HUES64 (cell line): ENCODE measurements around the gene COBL.

Source experiments
- H3K27ac ChIP-seq: 2 replicates; pipeline ENCODE4 v1.7.0; 2013; ENCODE audit warnings: low read depth, low read length, inconsistent platforms
- H3K27me3 ChIP-seq: 2 replicates; pipeline ENCODE4 v1.6.1; 2013; ENCODE audit warnings: mild to moderate bottlenecking, low read length; ENCODE audit not compliant: insufficient read depth
- H3K36me3 ChIP-seq: 2 replicates; pipeline ENCODE4 v1.6.1; 2013; ENCODE audit warnings: mild to moderate bottlenecking, low read length; ENCODE audit not compliant: insufficient read depth
- H3K4me1 ChIP-seq: 2 replicates; pipeline ENCODE4 v1.6.1; 2013; ENCODE audit warnings: mild to moderate bottlenecking, low read length, moderate library complexity; ENCODE audit not compliant: insufficient read depth
- H3K4me3 ChIP-seq: 2 replicates; pipeline ENCODE4 v1.5.1; 2013; ENCODE audit warnings: mild to moderate bottlenecking, low read length, moderate library complexity
- H3K9ac ChIP-seq: 2 replicates; pipeline ENCODE4 v1.6.1; 2013; ENCODE audit warnings: mild to moderate bottlenecking, low read depth, low read length
- H3K9me3 ChIP-seq: 2 replicates; pipeline ENCODE4 v1.6.1; 2013; ENCODE audit warnings: low read depth, low read length; ENCODE audit not compliant: insufficient read depth
- WGBS: fragments of 150-250, 120-280 bp; methylation state at CpG from one replicate; pipeline ENCODE4 v1.1.7; 2013; ENCODE audit warnings: missing lambda C conversion rate; 5-methylcytosine and 5-hydroxymethylcytosine counted together

Gene COBL

GRCh38 chr7:51138123-51139085 is 178.2 kb downstream of the COBL start:
- peaks cover 13% of the 10 kb centered on the region; the same call in 1 of the 2 replicates for H3K4me1 ChIP-seq
- peaks cover 24% of the 10 kb centered on the region for H3K36me3 ChIP-seq
- no peak overlapping the region for H3K27ac ChIP-seq
- H3K9me3 ChIP-seq = no peaks in the 10 kb centered on the region
- 92% methylated on average over 10 of the region's 10 CpGs for WGBS
- no peak overlapping the region for H3K4me3 ChIP-seq
- no peak overlapping the region for H3K9ac ChIP-seq
- H3K27me3 ChIP-seq = no peaks in the 10 kb centered on the region

GRCh38 chr7:51135576-51135975 is 181.0 kb downstream of the COBL start:
- no peaks in the 10 kb centered on the region; the same call in 1 of the 2 replicates for H3K4me1 ChIP-seq
- H3K36me3 ChIP-seq = peaks cover 37% of the 10 kb centered on the region
- WGBS = 95% methylated on average over 2 of the region's 2 CpGs
- no peak overlapping the region for H3K9ac ChIP-seq
- H3K9me3 ChIP-seq = 0 out of 2 replicates have a peak, but pooled peaks cover 3% of the 10 kb centered on the region
- H3K4me3 ChIP-seq = no peak overlapping the region
- H3K27ac ChIP-seq = no peak overlapping the region
- no peaks in the 10 kb centered on the region for H3K27me3 ChIP-seq

GRCh38 chr7:51134013-51134441 is 182.6 kb downstream of the COBL start:
- Histone ChIP-seq H3K4me1 (peaks cover 4% of the 10 kb centered on the region; the same call in 1 of the 2 replicates), H3K27ac (no peak overlapping the region), H3K27me3 (no peaks in the 10 kb centered on the region), H3K9me3 (0 out of 2 replicates have a peak, but pooled peaks cover 3% of the 10 kb centered on the region), H3K36me3 (peaks cover 37% of the 10 kb centered on the region), H3K4me3 (no peak overlapping the region), H3K9ac (no peak overlapping the region)
- 99% methylated on average over 4 of the region's 4 CpGs for WGBS

- 93% methylated on average over 3 of the region's 3 CpGs for WGBS
- peaks cover 4% of the 10 kb centered on the region; the same call in 1 of the 2 replicates for H3K4me1 ChIP-seq
- peaks cover 37% of the 10 kb centered on the region for H3K36me3 ChIP-seq
- no peak overlapping the region for H3K27ac ChIP-seq
- no peaks in the 10 kb centered on the region for H3K27me3 ChIP-seq
- no peak overlapping the region for H3K4me3 ChIP-seq
- no peak overlapping the region for H3K9ac ChIP-seq
- H3K9me3 ChIP-seq = 0 out of 2 replicates have a peak, but pooled peaks cover 3% of the 10 kb centered on the region
Measured at GRCh38 chr7:51132661-51133060, 183.9 kb downstream of the COBL start.

- H3K9me3 ChIP-seq = 0 out of 2 replicates have a peak, but pooled peaks cover 3% of the 10 kb centered on the region
- no peaks in the 10 kb centered on the region for H3K27me3 ChIP-seq
- H3K4me3 ChIP-seq = no peak overlapping the region
- WGBS = 85% methylated on average over 8 of the region's 8 CpGs
- H3K4me1 ChIP-seq = peaks cover 4% of the 10 kb centered on the region; the same call in 1 of the 2 replicates
- H3K27ac ChIP-seq = no peak overlapping the region
- no peak overlapping the region for H3K9ac ChIP-seq
- peaks cover 25% of the 10 kb centered on the region for H3K36me3 ChIP-seq
Measured at GRCh38 chr7:51129527-51130472, 186.8 kb downstream of the COBL start.

GRCh38 chr7:51128545-51129435 is 187.8 kb downstream of the COBL start:
- H3K4me3 ChIP-seq = no peak overlapping the region
- H3K9ac ChIP-seq = no peak overlapping the region
- H3K9me3 ChIP-seq = 0 out of 2 replicates have a peak, but pooled peaks cover 3% of the 10 kb centered on the region
- H3K36me3 ChIP-seq = peaks cover 16% of the 10 kb centered on the region
- H3K4me1 ChIP-seq = peaks cover 4% of the 10 kb centered on the region; the same call in 1 of the 2 replicates
- 94% methylated on average over 16 of the region's 16 CpGs for WGBS
- no peak overlapping the region for H3K27ac ChIP-seq
- H3K27me3 ChIP-seq = no peaks in the 10 kb centered on the region

- Histone ChIP-seq H3K9ac (no peak overlapping the region), H3K4me3 (no peak overlapping the region), H3K36me3 (peaks cover 5% of the 10 kb centered on the region; the same call in 1 of the 2 replicates), H3K27ac (no peak overlapping the region), H3K4me1 (peaks cover 4% of the 10 kb centered on the region; the same call in 1 of the 2 replicates), H3K27me3 (no peaks in the 10 kb centered on the region), H3K9me3 (0 out of 2 replicates have a peak, but pooled peaks cover 3% of the 10 kb centered on the region)
- WGBS = 81% methylated on average over 3 of the region's 3 CpGs
Measured at GRCh38 chr7:51127618-51127904, 189.0 kb downstream of the COBL start.

- no peaks in the 10 kb centered on the region for H3K9me3 ChIP-seq
- no peak overlapping the region for H3K4me3 ChIP-seq
- H3K36me3 ChIP-seq = no peaks in the 10 kb centered on the region
- WGBS = 96% methylated on average over 19 of the region's 19 CpGs
- H3K4me1 ChIP-seq = peaks cover 8% of the 10 kb centered on the region
- no peak overlapping the region for H3K27ac ChIP-seq
- H3K27me3 ChIP-seq = no peaks in the 10 kb centered on the region
- no peak overlapping the region for H3K9ac ChIP-seq
Measured at GRCh38 chr7:51126813-51127617, 189.6 kb downstream of the COBL start.

- no peak overlapping the region for H3K4me3 ChIP-seq
- H3K4me1 ChIP-seq = peaks cover 10% of the 10 kb centered on the region
- H3K9ac ChIP-seq = no peak overlapping the region
- no peaks in the 10 kb centered on the region for H3K9me3 ChIP-seq
- H3K36me3 ChIP-seq = no peaks in the 10 kb centered on the region
- H3K27me3 ChIP-seq = no peaks in the 10 kb centered on the region
- H3K27ac ChIP-seq = no peak overlapping the region
- 92% methylated on average over 5 of the region's 5 CpGs for WGBS
Measured at GRCh38 chr7:51126324-51126723, 190.3 kb downstream of the COBL start.
